Measurements from ENCODE around the gene IL1RAPL2.

IL1RAPL2 gene

GRCh38 chrX:105635794-105636193 is 1069.8 kb downstream of the IL1RAPL2 start:
- TF ChIP-seq EGR1 (IDR thresholded peaks at IDR 0.05) (no peak), TEAD4 (IDR thresholded peaks at IDR 0.05) (no peak), FOXM1 (IDR thresholded peaks at IDR 0.05; ENCODE audit: borderline replicate concordance, low read depth) (no peak), EP300 (IDR thresholded peaks at IDR 0.05; ENCODE audit: borderline replicate concordance) (no peak), NFIC (IDR thresholded peaks at IDR 0.05) (no peak), TAF1 (IDR thresholded peaks at IDR 0.05; ENCODE audit: low read depth) (no peak), USF1 (IDR thresholded peaks at IDR 0.05) (no peak), YY1 (IDR thresholded peaks at IDR 0.05; ENCODE audit: low read depth) (no peak), RAD21 (IDR thresholded peaks at IDR 0.05; ENCODE audit: low read depth) (no peak), TCF12 (IDR thresholded peaks at IDR 0.05; ENCODE audit: low read depth) (no peak), CREB1 (IDR thresholded peaks at IDR 0.05; ENCODE audit: low read depth) (no peak), ZBTB7A (IDR thresholded peaks at IDR 0.05; ENCODE audit: low read depth) (no peak), MAX (IDR thresholded peaks at IDR 0.05) (no peak), CEBPB (IDR thresholded peaks at IDR 0.05) (no peak)
- TF ChIP-seq, protein P1, sequence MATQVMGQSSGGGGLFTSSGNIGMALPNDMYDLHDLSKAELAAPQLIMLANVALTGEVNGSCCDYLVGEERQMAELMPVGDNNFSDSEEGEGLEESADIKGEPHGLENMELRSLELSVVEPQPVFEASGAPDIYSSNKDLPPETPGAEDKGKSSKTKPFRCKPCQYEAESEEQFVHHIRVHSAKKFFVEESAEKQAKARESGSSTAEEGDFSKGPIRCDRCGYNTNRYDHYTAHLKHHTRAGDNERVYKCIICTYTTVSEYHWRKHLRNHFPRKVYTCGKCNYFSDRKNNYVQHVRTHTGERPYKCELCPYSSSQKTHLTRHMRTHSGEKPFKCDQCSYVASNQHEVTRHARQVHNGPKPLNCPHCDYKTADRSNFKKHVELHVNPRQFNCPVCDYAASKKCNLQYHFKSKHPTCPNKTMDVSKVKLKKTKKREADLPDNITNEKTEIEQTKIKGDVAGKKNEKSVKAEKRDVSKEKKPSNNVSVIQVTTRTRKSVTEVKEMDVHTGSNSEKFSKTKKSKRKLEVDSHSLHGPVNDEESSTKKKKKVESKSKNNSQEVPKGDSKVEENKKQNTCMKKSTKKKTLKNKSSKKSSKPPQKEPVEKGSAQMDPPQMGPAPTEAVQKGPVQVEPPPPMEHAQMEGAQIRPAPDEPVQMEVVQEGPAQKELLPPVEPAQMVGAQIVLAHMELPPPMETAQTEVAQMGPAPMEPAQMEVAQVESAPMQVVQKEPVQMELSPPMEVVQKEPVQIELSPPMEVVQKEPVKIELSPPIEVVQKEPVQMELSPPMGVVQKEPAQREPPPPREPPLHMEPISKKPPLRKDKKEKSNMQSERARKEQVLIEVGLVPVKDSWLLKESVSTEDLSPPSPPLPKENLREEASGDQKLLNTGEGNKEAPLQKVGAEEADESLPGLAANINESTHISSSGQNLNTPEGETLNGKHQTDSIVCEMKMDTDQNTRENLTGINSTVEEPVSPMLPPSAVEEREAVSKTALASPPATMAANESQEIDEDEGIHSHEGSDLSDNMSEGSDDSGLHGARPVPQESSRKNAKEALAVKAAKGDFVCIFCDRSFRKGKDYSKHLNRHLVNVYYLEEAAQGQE (IDR thresholded peaks at IDR 0.05; ENCODE audit: low read depth): no peak

DNA sequence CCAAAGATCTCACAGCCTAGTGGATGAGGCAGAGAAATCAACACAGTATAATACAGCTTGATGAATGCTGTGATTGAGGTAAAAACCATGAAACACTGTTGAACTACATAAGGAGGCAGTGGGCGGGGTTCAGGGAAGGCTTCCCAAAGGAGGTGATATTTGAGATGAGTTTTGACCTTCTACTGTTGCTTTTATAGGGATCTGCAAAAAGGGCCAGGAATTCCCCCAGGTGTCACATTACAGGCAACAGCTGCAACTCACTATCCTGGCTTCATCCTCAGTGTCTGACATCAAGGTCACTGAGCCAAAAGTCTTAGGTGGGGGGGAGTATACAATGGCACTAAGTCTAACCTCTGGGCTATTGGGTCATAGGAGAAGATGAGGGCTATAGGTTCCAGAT is 1070.7 kb downstream of the IL1RAPL2 start:
- no peak for TF ChIP-seq FOXM1 (IDR thresholded peaks at IDR 0.05; ENCODE audit: borderline replicate concordance, low read depth)

DNA sequence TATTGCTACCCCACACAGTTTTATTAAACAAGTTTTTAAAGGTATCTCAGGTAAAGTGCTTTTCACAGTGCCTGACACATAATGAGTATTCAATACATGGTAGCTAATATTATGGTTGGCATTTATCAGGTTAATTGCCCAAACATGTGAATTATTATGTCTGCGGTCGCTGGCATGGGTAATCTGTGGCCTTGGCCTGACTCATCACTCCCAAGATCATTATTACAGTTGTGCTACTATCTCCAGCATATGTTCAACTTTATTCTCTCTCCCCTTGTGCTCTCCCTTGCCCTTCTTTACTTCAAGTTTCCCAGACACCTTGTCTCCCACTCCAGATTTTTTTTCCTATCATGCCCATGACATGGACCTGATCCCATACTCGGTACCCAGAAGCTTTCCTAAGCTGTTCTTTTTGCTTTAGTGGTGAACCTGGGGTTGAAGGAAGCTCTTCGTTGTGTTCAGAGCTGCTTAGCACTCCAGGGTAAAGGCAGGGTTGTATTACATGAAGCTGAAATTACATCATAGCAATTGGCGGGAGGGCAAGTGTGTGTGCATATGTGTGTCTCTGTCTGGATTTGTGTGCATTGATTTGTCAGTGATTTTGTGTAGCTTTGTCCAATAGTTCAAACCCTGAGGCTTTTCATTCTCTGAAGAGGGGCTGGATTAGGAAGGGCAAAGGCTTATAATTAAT is 1079.8 kb downstream of the IL1RAPL2 start:
- no peak for TF ChIP-seq ZBTB7A (IDR thresholded peaks at IDR 0.05; ENCODE audit: low read depth)
- no peak for TF ChIP-seq TEAD4 (IDR thresholded peaks at IDR 0.05)
- TF ChIP-seq CEBPB (IDR thresholded peaks at IDR 0.05): no peak
- no peak for TF ChIP-seq TCF12 (IDR thresholded peaks at IDR 0.05; ENCODE audit: low read depth)
- no peak for TF ChIP-seq CREB1 (IDR thresholded peaks at IDR 0.05; ENCODE audit: low read depth)
- no peak for TF ChIP-seq FOXM1 (IDR thresholded peaks at IDR 0.05; ENCODE audit: borderline replicate concordance, low read depth)

DNA sequence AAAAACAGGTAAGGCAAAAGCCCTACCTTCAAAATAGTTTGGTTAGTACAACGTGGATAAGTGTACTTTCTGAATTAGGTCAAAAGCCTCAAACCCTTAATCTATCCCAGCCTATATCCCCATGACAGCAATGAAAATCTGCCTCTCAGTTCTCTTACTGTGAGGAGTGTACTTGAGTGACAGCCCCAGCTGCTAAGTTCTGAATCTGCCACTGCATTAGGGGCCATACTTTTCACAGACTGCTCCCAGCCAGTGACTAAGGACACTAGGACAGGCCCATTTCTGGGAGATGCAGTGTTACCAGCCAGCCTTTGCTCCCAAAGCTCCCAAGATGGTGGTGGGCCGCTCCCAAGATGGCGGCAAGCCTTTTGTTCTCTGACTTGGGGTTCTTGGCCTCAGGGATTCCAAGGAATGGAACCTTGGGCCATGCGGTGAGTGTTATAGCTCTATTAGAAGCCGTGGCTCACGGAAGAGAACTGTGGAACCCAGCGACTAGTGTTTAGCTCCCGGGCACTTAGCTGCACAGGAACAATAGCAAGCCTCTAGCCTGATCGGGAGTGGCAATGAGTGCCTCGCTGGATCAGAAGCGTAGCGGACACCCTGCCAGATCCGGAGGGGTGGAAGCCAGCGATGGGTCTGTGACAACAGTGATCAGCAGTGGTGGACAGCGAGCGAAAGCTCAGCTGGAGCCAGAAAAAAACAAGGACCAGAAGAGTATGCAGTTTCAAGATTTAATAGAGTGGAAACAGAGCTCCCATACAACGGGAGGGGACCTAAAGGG is 1080.8 kb downstream of the IL1RAPL2 start:
- TF ChIP-seq CEBPB (IDR thresholded peaks at IDR 0.05) (no peak), TCF12 (IDR thresholded peaks at IDR 0.05; ENCODE audit: low read depth) (no peak), MAX (IDR thresholded peaks at IDR 0.05) (no peak), RAD21 (IDR thresholded peaks at IDR 0.05; ENCODE audit: low read depth) (no peak), TAF1 (IDR thresholded peaks at IDR 0.05; ENCODE audit: low read depth) (no peak), ZBTB7A (IDR thresholded peaks at IDR 0.05; ENCODE audit: low read depth) (no peak), NFIC (IDR thresholded peaks at IDR 0.05) (no peak), YY1 (IDR thresholded peaks at IDR 0.05; ENCODE audit: low read depth) (no peak), USF1 (IDR thresholded peaks at IDR 0.05) (no peak), EGR1 (IDR thresholded peaks at IDR 0.05) (no peak), FOXM1 (IDR thresholded peaks at IDR 0.05; ENCODE audit: borderline replicate concordance, low read depth) (no peak), CREB1 (IDR thresholded peaks at IDR 0.05; ENCODE audit: low read depth) (no peak), TEAD4 (IDR thresholded peaks at IDR 0.05) (no peak), EP300 (IDR thresholded peaks at IDR 0.05; ENCODE audit: borderline replicate concordance) (no peak)
- TF ChIP-seq, protein P1 (IDR thresholded peaks at IDR 0.05; ENCODE audit: low read depth): no peak

DNA sequence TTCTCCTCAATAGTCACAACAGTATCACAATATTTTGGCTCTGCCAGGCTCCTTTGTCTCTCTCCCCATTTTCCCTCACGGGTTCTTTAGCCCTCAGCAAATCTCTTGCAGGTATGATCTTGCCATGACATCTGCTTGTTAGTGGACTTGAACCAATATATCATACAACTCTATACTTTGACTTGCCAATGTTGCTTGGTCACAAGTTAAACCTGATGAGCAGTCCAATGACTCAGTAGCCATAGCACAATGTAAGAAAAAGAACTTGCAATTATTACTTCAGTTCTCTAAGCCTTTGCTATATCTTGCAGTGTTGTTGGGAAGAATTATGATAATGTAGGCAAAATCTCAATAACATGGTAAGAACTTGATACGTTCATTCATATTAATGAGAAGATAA is 1081.8 kb downstream of the IL1RAPL2 start:
- TF ChIP-seq YY1 (IDR thresholded peaks at IDR 0.05; ENCODE audit: low read depth) (no peak), NFIC (IDR thresholded peaks at IDR 0.05) (no peak), EGR1 (IDR thresholded peaks at IDR 0.05) (no peak)

- TF ChIP-seq FOXM1 (IDR thresholded peaks at IDR 0.05; ENCODE audit: borderline replicate concordance, low read depth) (no peak), RAD21 (IDR thresholded peaks at IDR 0.05; ENCODE audit: low read depth) (no peak), YY1 (IDR thresholded peaks at IDR 0.05; ENCODE audit: low read depth) (no peak), CREB1 (IDR thresholded peaks at IDR 0.05; ENCODE audit: low read depth) (no peak), ZBTB7A (IDR thresholded peaks at IDR 0.05; ENCODE audit: low read depth) (no peak), MAX (IDR thresholded peaks at IDR 0.05) (no peak), TEAD4 (IDR thresholded peaks at IDR 0.05) (no peak)
- TF ChIP-seq, protein P1 (IDR thresholded peaks at IDR 0.05; ENCODE audit: low read depth): no peak
These were observed 1082.7 kb downstream of the IL1RAPL2 start for GRCh38 chrX:105648732-105649131.
